AG09309 (cell line): ENCODE data around the gene EPB41L1.

Experiments used
- DNase-seq: peaks from one replicate; pipeline ENCODE4 v3.0.0-alpha.2; 2010; ENCODE audit warnings: low read depth
- H3K4me3 ChIP-seq: 2 replicates; pipeline ENCODE4 v1.5.1; 2011; ENCODE audit warnings: mild to moderate bottlenecking, low read depth, low read length, moderate library complexity; ENCODE audit not compliant: control insufficient read depth
- CTCF ChIP-seq: IDR thresholded peaks from 2 replicates; pipeline ENCODE4 v1.5.1; 2011; ENCODE audit warnings: mild to moderate bottlenecking, low read depth, low read length, inconsistent platforms; ENCODE audit not compliant: insufficient read depth, control insufficient read depth; ENCODE audit errors: missing control alignments

EPB41L1 gene

GRCh38 chr20:36255445-36255844 lies 100.9 kb downstream of the EPB41L1 start:
- DNase-seq: no peak
- TF ChIP-seq CTCF: no peak
- no peak overlapping the region for H3K4me3 ChIP-seq

GRCh38 chr20:36259177-36260061 lies 104.9 kb downstream of the EPB41L1 start:
- H3K4me3 ChIP-seq: no peak overlapping the region
- TF ChIP-seq CTCF: no peak
- DNase-seq: no peak

GRCh38 chr20:36260316-36260715 lies 105.8 kb downstream of the EPB41L1 start:
- no peak for TF ChIP-seq CTCF
- H3K4me3 ChIP-seq: no peak overlapping the region
- no peak for DNase-seq

- DNase-seq: no peak
- no peak overlapping the region for H3K4me3 ChIP-seq
- TF ChIP-seq CTCF: no peak
Observed at GRCh38 chr20:36261389-36262105, 107.0 kb downstream of the EPB41L1 start.

- TF ChIP-seq CTCF: no peak
- H3K4me3 ChIP-seq: no peak overlapping the region
Observed at GRCh38 chr20:36262440-36262839, 107.9 kb downstream of the EPB41L1 start.

GRCh38 chr20:36264426-36265246 lies 110.1 kb downstream of the EPB41L1 start:
- DNase-seq: no peak
- no peak overlapping the region for H3K4me3 ChIP-seq
- no peak for TF ChIP-seq CTCF

More at GRCh38 chr20:36262440-36262839, 107.9 kb downstream of the EPB41L1 start:
- DNase-seq: no peak
